ENCODE results near the gene ZNF444. TPM values are rescaled to one million over a fixed set of nuclear protein-coding genes. Genes with fewer than 3 reads are reported as not detected.
"Not testable (repeated sequence)": the region's sequence is repeated elsewhere in the genome, so short reads cannot be mapped to it uniquely, and the experiment has no call there.

Gene ZNF444
- total and polyA plus RNA-seq, 2 of the 8 experiments (the other 6 are each of a cell fraction or from before 2014, with no cell fraction given): 49.5 to 54.5 TPM

GRCh38 chr19:56175861-56176307 lies 34.8 kb downstream of the ZNF444 start, which contains the start of gene GALP:
GALP (plus strand) TSS chr19:56176008; CDS start chr19:56177109, 1,101 bp downstream.
- H3K27me3 ChIP-seq (replicated peaks in 1 of 4; ENCODE audit: control insufficient read depth in 3 of 4, extremely low read depth in 1 of 4, insufficient read depth in 3 of 4, low read length in 3 of 4); H3K79me1 ChIP-seq (ENCODE audit: low read depth, low read length); H4K5ac ChIP-seq (ENCODE audit: insufficient read length, low read depth, low read length); H3K23ac ChIP-seq (ENCODE audit: insufficient read length); H3K4me2 ChIP-seq (ENCODE audit: insufficient read depth in 1 of 2, low read depth in 2 of 2, low read length in 2 of 2); DNase-seq (ENCODE audit: low read depth in 1 of 2, low spot score in 2 of 2); POLR2A ChIA-PET (ENCODE audit: partially characterized antibody); H2AK5ac ChIP-seq (ENCODE audit: low read depth, low read length); H3K79me2 ChIP-seq (ENCODE audit: control insufficient read depth in 1 of 2, insufficient read depth in 2 of 2, low read length in 2 of 2); H3K36me3 ChIP-seq (ENCODE audit: control insufficient read depth in 2 of 4, insufficient read depth in 4 of 4, low read length in 3 of 4); H3K56ac ChIP-seq (replicated peaks; ENCODE audit: insufficient read length, low read depth, low read length); H3K4me3 ChIP-seq (ENCODE audit: extremely low read depth in 1 of 4, insufficient read depth in 2 of 4, low read depth in 3 of 4, low read length in 4 of 4); H2BK15ac ChIP-seq (ENCODE audit: low read length); H3K14ac ChIP-seq (ENCODE audit: insufficient read length); H2BK5ac ChIP-seq (ENCODE audit: low read depth, low read length); H3K9me3 ChIP-seq (ENCODE audit: insufficient read depth in 2 of 2, low read depth in 1 of 2, low read length in 1 of 2); H2BK12ac ChIP-seq (ENCODE audit: low read depth, low read length); H3K4me1 ChIP-seq (replicated peaks in 1 of 4; ENCODE audit: control insufficient read depth in 3 of 4, insufficient read depth in 4 of 4, low read length in 3 of 4); H3K9ac ChIP-seq (replicated peaks in 1 of 4; ENCODE audit: extremely low read depth in 1 of 4, low read depth in 3 of 4, low read length in 3 of 4); H2BK20ac ChIP-seq (ENCODE audit: low read length); H3K18ac ChIP-seq (ENCODE audit: extremely low read depth, low read length); H3K4ac ChIP-seq (replicated peaks; ENCODE audit: insufficient read length, low read depth, low read length); H3K23me2 ChIP-seq (ENCODE audit: low read depth, low read length); H2BK120ac ChIP-seq (replicated peaks; ENCODE audit: low read depth, low read length); H4K8ac ChIP-seq (ENCODE audit: extremely low read depth, insufficient read depth, low read length); FAIRE-seq; H4K20me1 ChIP-seq (replicated peaks in 1 of 2; ENCODE audit: control insufficient read depth in 1 of 2, insufficient read depth in 2 of 2, low read length in 2 of 2); H3K27ac ChIP-seq (ENCODE audit: low read depth, low read length); H4K91ac ChIP-seq (replicated peaks; ENCODE audit: insufficient read length, low read length): not testable (repeated sequence)
- 71% methylated on average over 15 of the region's 15 CpGs; no CpG with 5 or more reads in 1 of the 2 experiments for WGBS, 2 experiments (ENCODE audit: extremely low coverage in 1 of 2, insufficient coverage in 1 of 2, insufficient read length in 1 of 2, insufficient replicate concordance in 2 of 2, low coverage in 1 of 2, low lambda C conversion rate in 2 of 2, missing lambda C conversion rate in 1 of 2)
- CTCF ChIA-PET (ENCODE audit: partially characterized antibody): interaction anchor here (0.5 to 13.8 kb wide), 15 partner anchors 9 to 929 kb away, joined by 3 to 137 read pairs (median 4); partner anchors contain the start of genes EDDM13 and ZNF784
- H2AFZ ChIP-seq (ENCODE audit: low read length): peak within 1 kb of the TSS; percentile 79; the same call in 1 of the 2 replicates

GRCh38 chr19:56176310-56176709 lies 35.2 kb downstream of the ZNF444 start:
- H3K9ac ChIP-seq (replicated peaks in 1 of 4; ENCODE audit: extremely low read depth in 1 of 4, low read depth in 3 of 4, low read length in 3 of 4); H3K23ac ChIP-seq (ENCODE audit: insufficient read length); H2BK5ac ChIP-seq (ENCODE audit: low read depth, low read length); H4K8ac ChIP-seq (ENCODE audit: extremely low read depth, insufficient read depth, low read length); H2BK12ac ChIP-seq (ENCODE audit: low read depth, low read length); H4K91ac ChIP-seq (replicated peaks; ENCODE audit: insufficient read length, low read length); H3K56ac ChIP-seq (replicated peaks; ENCODE audit: insufficient read length, low read depth, low read length); H2AK5ac ChIP-seq (ENCODE audit: low read depth, low read length); H2BK120ac ChIP-seq (replicated peaks; ENCODE audit: low read depth, low read length); H3K9me3 ChIP-seq (ENCODE audit: insufficient read depth in 2 of 2, low read depth in 1 of 2, low read length in 1 of 2); H3K18ac ChIP-seq (ENCODE audit: extremely low read depth, low read length); H3K4me3 ChIP-seq (ENCODE audit: extremely low read depth in 1 of 4, insufficient read depth in 2 of 4, low read depth in 3 of 4, low read length in 4 of 4); H3K36me3 ChIP-seq (ENCODE audit: control insufficient read depth in 2 of 4, insufficient read depth in 4 of 4, low read length in 3 of 4); POLR2A ChIA-PET (ENCODE audit: partially characterized antibody); H4K20me1 ChIP-seq (replicated peaks in 1 of 2; ENCODE audit: control insufficient read depth in 1 of 2, insufficient read depth in 2 of 2, low read length in 2 of 2); H2BK15ac ChIP-seq (ENCODE audit: low read length); H3K27me3 ChIP-seq (replicated peaks in 1 of 4; ENCODE audit: control insufficient read depth in 3 of 4, extremely low read depth in 1 of 4, insufficient read depth in 3 of 4, low read length in 3 of 4); H3K14ac ChIP-seq (ENCODE audit: insufficient read length); H3K27ac ChIP-seq (ENCODE audit: low read depth, low read length); H3K4ac ChIP-seq (replicated peaks; ENCODE audit: insufficient read length, low read depth, low read length); DNase-seq (ENCODE audit: low read depth in 1 of 2, low spot score in 2 of 2); H3K79me2 ChIP-seq (ENCODE audit: control insufficient read depth in 1 of 2, insufficient read depth in 2 of 2, low read length in 2 of 2); H2BK20ac ChIP-seq (ENCODE audit: low read length); FAIRE-seq; H3K4me2 ChIP-seq (ENCODE audit: insufficient read depth in 1 of 2, low read depth in 2 of 2, low read length in 2 of 2); H3K79me1 ChIP-seq (ENCODE audit: low read depth, low read length); H3K23me2 ChIP-seq (ENCODE audit: low read depth, low read length); H3K4me1 ChIP-seq (replicated peaks in 1 of 4; ENCODE audit: control insufficient read depth in 3 of 4, insufficient read depth in 4 of 4, low read length in 3 of 4); H2AFZ ChIP-seq (ENCODE audit: low read length); H4K5ac ChIP-seq (ENCODE audit: insufficient read length, low read depth, low read length): not testable (repeated sequence)
- CTCF ChIA-PET (ENCODE audit: partially characterized antibody): interaction anchor here (1.0 to 13.8 kb wide), 9 partner anchors 10 to 122 kb away, joined by 3 to 137 read pairs (median 4); partner anchors contain the start of gene EDDM13
- WGBS, 2 experiments (ENCODE audit: extremely low coverage in 1 of 2, insufficient coverage in 1 of 2, insufficient read length in 1 of 2, insufficient replicate concordance in 2 of 2, low coverage in 1 of 2, low lambda C conversion rate in 2 of 2, missing lambda C conversion rate in 1 of 2): 96% methylated on average over 8 of the region's 11 CpGs; no CpG with 5 or more reads in 1 of the 2 experiments

All from H1 (cell line).